ENCODE results near the gene TPD52L2. TPM values are rescaled to one million over a fixed set of nuclear protein-coding genes. Genes with fewer than 3 reads are reported as not detected.
A peak's percentile ranks its signal among the peaks of the same experiment; 100 is the strongest.

TPD52L2 gene
- total and polyA plus RNA-seq, 2 donors (not counting 1 experiment from before 2014, with no cell fraction given) = 39.9 to 41.3 TPM

DNA sequence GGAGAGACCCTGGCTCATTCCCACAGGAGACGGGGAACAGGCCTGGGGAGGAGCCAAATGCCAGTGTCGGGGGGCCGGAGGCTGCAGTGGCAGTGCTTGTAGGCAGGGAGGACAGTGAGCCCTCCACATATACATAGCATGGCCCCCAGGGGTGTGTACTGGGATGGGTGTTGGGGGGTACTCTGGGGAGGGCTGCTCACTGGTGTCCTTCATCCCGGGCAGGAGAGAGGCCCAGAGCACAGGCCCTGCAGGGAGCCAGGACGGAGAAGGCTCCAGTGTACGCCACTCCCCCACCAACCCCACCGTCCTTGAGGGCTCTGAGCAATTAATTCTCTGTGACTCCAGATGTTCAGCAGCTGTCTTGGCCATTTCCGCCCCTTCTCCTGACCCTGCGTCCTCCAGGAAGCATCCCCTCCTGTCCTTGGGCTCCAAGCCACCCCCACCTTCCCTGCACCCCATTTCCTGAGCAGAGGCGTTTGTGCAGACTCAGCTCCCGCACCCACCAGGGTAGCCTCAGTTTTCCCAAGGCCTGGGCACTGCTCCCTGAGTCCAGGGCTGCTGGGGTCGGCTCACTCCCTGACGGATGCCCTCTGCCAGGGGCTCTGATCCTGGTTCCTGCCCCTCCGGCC lies 7.2 kb upstream of the TPD52L2 start:
- H3K4me2 ChIP-seq (replicated peaks; ENCODE audit: low read depth, low read length, poor library complexity, severe bottlenecking) = peak overlapping the region; percentile 60
- ATAC-seq (ENCODE audit: low read depth) = no peak
- WGBS (ENCODE audit: insufficient coverage) = 53% methylated on average over 13 of the region's 14 CpGs

More for the DNA sequence above, 7.2 kb upstream of the TPD52L2 start:
- no peaks in the 10 kb centered on the region for H3K9me3 ChIP-seq (ENCODE audit: control extremely low read depth in 1 of 3, control insufficient read depth in 2 of 3, insufficient read depth in 1 of 3, low read length in 2 of 3)
- no peak overlapping the region for H2AFZ ChIP-seq (ENCODE audit: insufficient read depth, low read depth, low read length, poor library complexity, severe bottlenecking)
- TF ChIP-seq CTCF (IDR thresholded peaks at IDR 0.05) = no peak
- no peak for TF ChIP-seq EZH2 (IDR thresholded peaks at IDR 0.05; ENCODE audit: borderline replicate concordance, insufficient read depth, low read depth, low read length, poor library complexity, severe bottlenecking)
- Mint-ChIP-seq H3K4me1 (peaks cover 27% of the 10 kb centered on the region), H3K27ac (no peak overlapping the region), H3K27me3 (no peaks in the 10 kb centered on the region), H3K9me3 (ENCODE audit: insufficient read depth) (no peaks in the 10 kb centered on the region), H3K4me3 (no peak overlapping the region)
- H3K36me3 ChIP-seq (replicated peaks in 1 of 2; ENCODE audit: control extremely low read depth in 1 of 2, control insufficient read depth in 1 of 2, extremely low read depth in 1 of 2, insufficient read depth in 2 of 2, low read length in 1 of 2) = peaks cover 0 to 4% of the 10 kb centered on the region in 2 experiments
- no peak overlapping the region for H3K4me3 ChIP-seq (ENCODE audit: control extremely low read depth in 1 of 5, extremely low read depth in 1 of 5, insufficient read depth in 1 of 5, low read depth in 2 of 5, low read length in 4 of 5)
- no peaks in the 10 kb centered on the region for H4K20me1 ChIP-seq (ENCODE audit: control insufficient read depth, insufficient read depth, low read length, poor library complexity, severe bottlenecking)
- peaks cover 0 to 19% (median 5%) of the 10 kb centered on the region in 4 experiments for H3K27me3 ChIP-seq (replicated peaks in 1 of 4; ENCODE audit: control extremely low read depth in 1 of 4, control insufficient read depth in 3 of 4, insufficient read depth in 4 of 4, low read length in 3 of 4)
- no peak for DNase-seq
- ChIA-PET POLR2A (no interaction called here), CTCF (interaction anchor here (0.5 kb wide), 1 partner anchor 186 kb away, joined by 5 read pairs; no protein-coding TSS in a partner anchor)
- no peaks in the 10 kb centered on the region for H3K79me2 ChIP-seq (ENCODE audit: control insufficient read depth, insufficient read depth, low read length)
- peaks cover 26 to 39% of the 10 kb centered on the region in 2 donors for H3K4me1 ChIP-seq (ENCODE audit: control insufficient read depth in 2 of 2, insufficient read depth in 2 of 2, low read length in 2 of 2)
- no peak overlapping the region for H3K27ac ChIP-seq (ENCODE audit: low read length in 2 of 2)
- intact Hi-C loops (cut with micrococcal nuclease) = no loop called here
- no peak overlapping the region for H3K9ac ChIP-seq (ENCODE audit: low read length)
